Nephron progenitor cell (in vitro differentiated cells): Measurements from ENCODE around the gene EMP2.

ENCODE experiments used
- DNase-seq: peaks from one replicate; pipeline ENCODE4 v3.0.0; 2021
- H3K27ac Mint-ChIP-seq: 2 replicates; pipeline ENCODE4 v1.8.0; 2021; ENCODE audit warnings: mild to moderate bottlenecking, moderate library complexity, mixed read lengths
- H3K27me3 Mint-ChIP-seq: 2 replicates; pipeline ENCODE4 v1.8.0; 2021; ENCODE audit warnings: mild to moderate bottlenecking, low read depth, mixed read lengths; ENCODE audit not compliant: poor library complexity
- H3K36me3 Mint-ChIP-seq: 2 replicates; pipeline ENCODE4 v1.8.0; 2021; ENCODE audit warnings: low read depth, mixed read lengths
- H3K4me1 Mint-ChIP-seq: 2 replicates; pipeline ENCODE4 v1.8.0; 2021; ENCODE audit warnings: mixed read lengths
- H3K4me3 Mint-ChIP-seq: 2 replicates; pipeline ENCODE4 v1.8.0; 2021; ENCODE audit warnings: mild to moderate bottlenecking, moderate library complexity, mixed read lengths
- H3K9me3 Mint-ChIP-seq: 2 replicates; pipeline ENCODE4 v1.8.0; 2021; ENCODE audit warnings: mild to moderate bottlenecking, moderate library complexity, mixed read lengths
- CTCF ChIP-seq: fragments of 200-600 bp; sonication (generic); IDR thresholded peaks from 2 replicates; pipeline ENCODE4 v1.5.0; 2021; ENCODE audit warnings: antibody characterized with exemption

EMP2 gene

DNA sequence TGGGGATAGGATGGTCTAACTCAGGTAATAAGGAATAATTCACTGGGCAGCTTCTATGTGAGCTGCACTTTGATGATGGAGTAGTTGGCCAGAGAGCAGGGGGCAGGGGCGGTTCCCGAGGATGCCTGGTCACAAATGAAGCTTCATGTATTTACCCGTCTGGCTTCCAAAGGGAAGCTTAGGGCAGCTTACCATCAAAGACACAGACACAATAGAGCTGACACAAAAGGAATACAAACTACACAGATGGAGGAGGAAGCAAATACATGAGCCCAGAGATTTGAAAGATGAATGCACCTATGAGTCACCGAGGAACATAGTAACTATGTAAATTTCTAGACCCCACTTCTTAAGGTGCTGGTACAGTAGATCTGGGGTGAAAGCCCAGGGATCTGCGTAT is 8.7 kb upstream of the EMP2 start:
- no peak overlapping the region for H3K27ac Mint-ChIP-seq
- H3K4me1 Mint-ChIP-seq = peaks cover 11% of the 10 kb centered on the region
- no peaks in the 10 kb centered on the region for H3K9me3 Mint-ChIP-seq
- no peak for TF ChIP-seq CTCF
- no peak for DNase-seq
- peaks cover 12% of the 10 kb centered on the region for H3K27me3 Mint-ChIP-seq
- no peak overlapping the region for H3K4me3 Mint-ChIP-seq
- H3K36me3 Mint-ChIP-seq = no peaks in the 10 kb centered on the region

DNA sequence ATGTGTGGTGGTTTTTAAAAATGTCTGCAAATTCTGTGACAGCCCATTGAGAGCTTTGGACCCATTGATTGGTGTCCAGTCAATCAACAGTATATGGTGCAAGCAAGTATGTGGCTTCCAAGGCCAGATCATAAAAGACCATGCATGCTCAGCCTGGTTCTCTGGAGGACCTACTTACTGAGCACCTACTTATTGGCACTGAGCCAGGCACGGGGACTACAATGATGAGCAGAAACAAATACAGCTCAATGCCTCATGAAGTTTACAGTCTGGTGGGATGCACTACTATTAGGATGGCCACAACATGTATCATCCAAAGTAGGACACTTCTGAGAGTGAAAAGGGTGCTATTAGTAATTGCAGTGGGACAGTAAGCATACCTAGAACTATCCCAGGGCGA is 7.2 kb upstream of the EMP2 start:
- H3K9me3 Mint-ChIP-seq = peaks cover 5% of the 10 kb centered on the region
- H3K4me1 Mint-ChIP-seq = peaks cover 11% of the 10 kb centered on the region
- H3K36me3 Mint-ChIP-seq = no peaks in the 10 kb centered on the region
- TF ChIP-seq CTCF = no peak
- H3K27ac Mint-ChIP-seq = no peak overlapping the region
- DNase-seq = no peak
- no peak overlapping the region for H3K4me3 Mint-ChIP-seq
- H3K27me3 Mint-ChIP-seq = peaks cover 15% of the 10 kb centered on the region

- Mint-ChIP-seq H3K27ac (no peak overlapping the region), H3K4me3 (no peak overlapping the region), H3K9me3 (peaks cover 5% of the 10 kb centered on the region), H3K36me3 (no peaks in the 10 kb centered on the region), H3K27me3 (peaks cover 11% of the 10 kb centered on the region), H3K4me1 (peaks cover 22% of the 10 kb centered on the region)
- DNase-seq = no peak
- no peak for TF ChIP-seq CTCF
These were observed 4.6 kb upstream of the EMP2 start for GRCh38 chr16:10584981-10585438.

GRCh38 chr16:10583269-10583668 is 2.9 kb upstream of the EMP2 start:
- Mint-ChIP-seq H3K4me3 (peak overlapping the region; percentile 2), H3K27me3 (peaks cover 7% of the 10 kb centered on the region), H3K36me3 (no peaks in the 10 kb centered on the region), H3K9me3 (peaks cover 5% of the 10 kb centered on the region), H3K27ac (no peak overlapping the region), H3K4me1 (peaks cover 35% of the 10 kb centered on the region)
- no peak for TF ChIP-seq CTCF
- DNase-seq = no peak

GRCh38 chr16:10581507-10581906 is 1.1 kb upstream of the EMP2 start:
- Mint-ChIP-seq H3K27me3 (peaks cover 3% of the 10 kb centered on the region), H3K36me3 (no peaks in the 10 kb centered on the region), H3K27ac (no peak overlapping the region), H3K4me1 (peaks cover 52% of the 10 kb centered on the region), H3K9me3 (peaks cover 5% of the 10 kb centered on the region), H3K4me3 (peak overlapping the region; percentile 82)
- DNase-seq = no peak
- no peak for TF ChIP-seq CTCF

GRCh38 chr16:10580883-10581247 is 467 bp upstream of the EMP2 start:
- peaks cover 5% of the 10 kb centered on the region for H3K9me3 Mint-ChIP-seq
- H3K27ac Mint-ChIP-seq = no peak overlapping the region
- no peak for DNase-seq
- TF ChIP-seq CTCF = no peak
- no peaks in the 10 kb centered on the region for H3K36me3 Mint-ChIP-seq
- peaks cover 3% of the 10 kb centered on the region for H3K27me3 Mint-ChIP-seq
- H3K4me3 Mint-ChIP-seq = peak overlapping the region; percentile 82
- peaks cover 59% of the 10 kb centered on the region for H3K4me1 Mint-ChIP-seq
